ENCODE results near the gene HOXD12.

Gene HOXD12

GRCh38 chr2:176106581-176107539 lies 7.3 kb downstream of the HOXD12 start, which contains the start of gene HOXD11:
Gene HOXD11, plus strand, starts transcription at chr2:176107280. Its CDS starts 76 bp downstream, at chr2:176107356.
- no peak for DNase-seq (ENCODE audit: low read depth)

GRCh38 chr2:176107731-176108181 lies 8.2 kb downstream of the HOXD12 start:
- DNase-seq (ENCODE audit: low read depth): no peak

- DNase-seq (ENCODE audit: low read depth): no peak
These were observed 9.8 kb downstream of the HOXD12 start for GRCh38 chr2:176109192-176109901.

GRCh38 chr2:176109946-176110345 lies 10.4 kb downstream of the HOXD12 start:
- DNase-seq (ENCODE audit: low read depth): no peak

- no peak for DNase-seq (ENCODE audit: low read depth)
These were observed 11.1 kb downstream of the HOXD12 start for GRCh38 chr2:176110415-176111308.

- no peak for DNase-seq (ENCODE audit: low read depth)
These were observed 11.7 kb downstream of the HOXD12 start for GRCh38 chr2:176111309-176111663.

GRCh38 chr2:176111846-176112374 lies 12.3 kb downstream of the HOXD12 start:
- no peak for DNase-seq (ENCODE audit: low read depth)

- no peak for DNase-seq (ENCODE audit: low read depth)
These were observed 13.0 kb downstream of the HOXD12 start for GRCh38 chr2:176112375-176113302.

- no peak for DNase-seq (ENCODE audit: low read depth)
These were observed 14.7 kb downstream of the HOXD12 start for GRCh38 chr2:176114120-176114929.

- no peak for DNase-seq (ENCODE audit: low read depth)
These were observed 15.5 kb downstream of the HOXD12 start for GRCh38 chr2:176114930-176115625.

GRCh38 chr2:176115883-176116813 lies 16.6 kb downstream of the HOXD12 start, which contains the start of gene HOXD10:
Gene HOXD10, plus strand, starts transcription at chr2:176116778. Its CDS starts 56 bp downstream, at chr2:176116834.
- no peak for DNase-seq (ENCODE audit: low read depth)

GRCh38 chr2:176117162-176117822 lies 17.7 kb downstream of the HOXD12 start:
- DNase-seq (ENCODE audit: low read depth): no peak

GRCh38 chr2:176117823-176118371 lies 18.3 kb downstream of the HOXD12 start:
- DNase-seq (ENCODE audit: low read depth): no peak

GRCh38 chr2:176118601-176119339 lies 19.2 kb downstream of the HOXD12 start:
- DNase-seq (ENCODE audit: low read depth): no peak

- no peak for DNase-seq (ENCODE audit: low read depth)
These were observed 21.0 kb downstream of the HOXD12 start for GRCh38 chr2:176120364-176121189.
